Measurements from ENCODE around the gene CCL21.

Gene CCL21

DNA sequence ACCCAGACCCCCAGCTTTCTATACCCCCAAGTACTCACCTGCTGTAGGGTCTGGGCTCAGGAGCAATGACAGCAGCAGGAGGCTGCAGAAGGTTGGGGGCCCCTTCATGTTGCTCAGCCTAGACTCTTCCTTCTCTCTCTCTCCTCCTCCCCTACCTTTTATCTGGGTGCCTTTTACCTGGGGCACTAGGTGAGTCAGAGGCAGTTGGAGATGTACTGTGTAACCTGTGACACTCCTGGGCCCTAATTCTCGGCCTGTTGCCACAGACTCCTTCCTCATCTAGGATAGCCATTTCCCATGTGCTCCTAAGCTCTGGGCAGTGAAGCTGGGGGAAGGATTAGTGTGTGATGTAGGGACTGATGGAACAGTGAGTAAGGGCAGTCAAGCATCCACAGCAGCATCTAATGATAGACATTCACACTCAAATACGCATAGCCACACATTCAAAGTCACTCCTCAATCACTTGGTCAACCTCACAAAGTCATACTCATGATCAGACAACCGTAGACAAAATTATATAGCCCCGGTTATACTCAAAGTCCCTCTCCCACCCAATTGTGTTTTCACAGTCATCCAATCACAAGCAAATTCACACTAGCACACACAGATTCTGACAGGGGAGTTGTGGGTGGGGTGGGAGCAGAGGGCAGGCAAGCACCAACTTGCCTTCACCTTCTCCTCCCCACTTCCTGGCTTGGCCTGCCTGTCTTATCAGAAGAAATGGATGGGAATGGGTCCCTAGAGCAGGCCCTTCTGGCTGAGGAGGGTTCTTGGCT lies 47.2 kb downstream of the CCL21 start, which contains the start of gene CCL27:
Gene CCL27, minus strand, starts transcription at position 132 of the 777 bp plus-strand sequence. Its CDS starts 24 bp downstream, at position 108.
- TF ChIP-seq NFIC (IDR thresholded peaks at IDR 0.05) (no peak), TAF1 (IDR thresholded peaks at IDR 0.05; ENCODE audit: low read depth) (no peak), EGR1 (IDR thresholded peaks at IDR 0.05) (no peak), ZBTB7A (IDR thresholded peaks at IDR 0.05; ENCODE audit: low read depth) (no peak), TCF12 (IDR thresholded peaks at IDR 0.05; ENCODE audit: low read depth) (no peak), CEBPB (IDR thresholded peaks at IDR 0.05) (no peak), YY1 (IDR thresholded peaks at IDR 0.05; ENCODE audit: low read depth) (no peak), FOXM1 (IDR thresholded peaks at IDR 0.05; ENCODE audit: borderline replicate concordance, low read depth) (no peak), EP300 (IDR thresholded peaks at IDR 0.05; ENCODE audit: borderline replicate concordance) (no peak), RAD21 (IDR thresholded peaks at IDR 0.05; ENCODE audit: low read depth) (no peak), CREB1 (IDR thresholded peaks at IDR 0.05; ENCODE audit: low read depth) (no peak), TEAD4 (IDR thresholded peaks at IDR 0.05) (no peak)
- TF ChIP-seq, protein P1, sequence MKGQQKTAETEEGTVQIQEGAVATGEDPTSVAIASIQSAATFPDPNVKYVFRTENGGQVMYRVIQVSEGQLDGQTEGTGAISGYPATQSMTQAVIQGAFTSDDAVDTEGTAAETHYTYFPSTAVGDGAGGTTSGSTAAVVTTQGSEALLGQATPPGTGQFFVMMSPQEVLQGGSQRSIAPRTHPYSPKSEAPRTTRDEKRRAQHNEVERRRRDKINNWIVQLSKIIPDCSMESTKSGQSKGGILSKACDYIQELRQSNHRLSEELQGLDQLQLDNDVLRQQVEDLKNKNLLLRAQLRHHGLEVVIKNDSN (IDR thresholded peaks at IDR 0.05) = no peak
- TF ChIP-seq, protein P2, sequence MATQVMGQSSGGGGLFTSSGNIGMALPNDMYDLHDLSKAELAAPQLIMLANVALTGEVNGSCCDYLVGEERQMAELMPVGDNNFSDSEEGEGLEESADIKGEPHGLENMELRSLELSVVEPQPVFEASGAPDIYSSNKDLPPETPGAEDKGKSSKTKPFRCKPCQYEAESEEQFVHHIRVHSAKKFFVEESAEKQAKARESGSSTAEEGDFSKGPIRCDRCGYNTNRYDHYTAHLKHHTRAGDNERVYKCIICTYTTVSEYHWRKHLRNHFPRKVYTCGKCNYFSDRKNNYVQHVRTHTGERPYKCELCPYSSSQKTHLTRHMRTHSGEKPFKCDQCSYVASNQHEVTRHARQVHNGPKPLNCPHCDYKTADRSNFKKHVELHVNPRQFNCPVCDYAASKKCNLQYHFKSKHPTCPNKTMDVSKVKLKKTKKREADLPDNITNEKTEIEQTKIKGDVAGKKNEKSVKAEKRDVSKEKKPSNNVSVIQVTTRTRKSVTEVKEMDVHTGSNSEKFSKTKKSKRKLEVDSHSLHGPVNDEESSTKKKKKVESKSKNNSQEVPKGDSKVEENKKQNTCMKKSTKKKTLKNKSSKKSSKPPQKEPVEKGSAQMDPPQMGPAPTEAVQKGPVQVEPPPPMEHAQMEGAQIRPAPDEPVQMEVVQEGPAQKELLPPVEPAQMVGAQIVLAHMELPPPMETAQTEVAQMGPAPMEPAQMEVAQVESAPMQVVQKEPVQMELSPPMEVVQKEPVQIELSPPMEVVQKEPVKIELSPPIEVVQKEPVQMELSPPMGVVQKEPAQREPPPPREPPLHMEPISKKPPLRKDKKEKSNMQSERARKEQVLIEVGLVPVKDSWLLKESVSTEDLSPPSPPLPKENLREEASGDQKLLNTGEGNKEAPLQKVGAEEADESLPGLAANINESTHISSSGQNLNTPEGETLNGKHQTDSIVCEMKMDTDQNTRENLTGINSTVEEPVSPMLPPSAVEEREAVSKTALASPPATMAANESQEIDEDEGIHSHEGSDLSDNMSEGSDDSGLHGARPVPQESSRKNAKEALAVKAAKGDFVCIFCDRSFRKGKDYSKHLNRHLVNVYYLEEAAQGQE (IDR thresholded peaks at IDR 0.05; ENCODE audit: low read depth) = no peak
- TF ChIP-seq, protein P3, sequence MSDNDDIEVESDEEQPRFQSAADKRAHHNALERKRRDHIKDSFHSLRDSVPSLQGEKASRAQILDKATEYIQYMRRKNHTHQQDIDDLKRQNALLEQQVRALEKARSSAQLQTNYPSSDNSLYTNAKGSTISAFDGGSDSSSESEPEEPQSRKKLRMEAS (IDR thresholded peaks at IDR 0.05) = no peak

DNA sequence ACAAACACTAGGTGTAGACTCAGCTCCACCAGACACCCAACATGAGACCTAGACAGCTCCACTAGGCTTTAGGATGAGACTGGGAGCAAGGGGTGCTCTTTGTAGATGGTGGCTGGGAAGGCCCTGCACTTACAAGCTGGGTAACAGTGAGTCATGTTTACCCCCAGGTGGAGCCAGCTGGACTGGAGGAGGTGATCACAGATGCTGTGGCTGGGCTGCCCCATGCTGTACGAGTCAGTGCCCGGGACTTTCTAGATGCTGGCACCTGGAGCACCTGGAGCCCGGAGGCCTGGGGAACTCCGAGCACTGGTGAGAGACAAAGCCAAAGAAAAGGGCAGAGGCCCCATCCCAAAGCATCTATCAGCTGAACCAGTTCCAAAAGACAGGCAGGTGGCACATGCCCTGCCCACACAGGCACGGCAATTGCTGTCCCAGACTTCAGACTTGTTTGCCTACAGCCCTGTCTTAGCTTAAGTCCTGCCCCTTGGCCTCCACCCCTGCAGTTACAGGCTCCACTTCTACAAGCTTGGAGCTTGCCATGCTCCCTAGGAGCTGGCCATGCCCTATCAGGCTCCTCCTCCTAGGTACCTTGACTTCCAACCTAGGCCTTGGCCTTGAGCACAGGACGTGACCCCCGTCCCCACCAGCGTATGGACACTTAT lies 50.2 kb downstream of the CCL21 start:
- no peak for TF ChIP-seq TAF1 (IDR thresholded peaks at IDR 0.05; ENCODE audit: low read depth)
- TF ChIP-seq, protein P2 (IDR thresholded peaks at IDR 0.05; ENCODE audit: low read depth) = no peak
